ENCODE measurements around the gene C19orf25.

GRCh38 chr19:1466018-1466460, 13.0 kb downstream of the C19orf25 start:
- TF ChIP-seq CTCF (IDR thresholded peaks at IDR 0.05; ENCODE audit: insufficient read depth, low read length) (no peak), POLR2AphosphoS5 (IDR thresholded peaks at IDR 0.05; ENCODE audit: low read depth) (no peak), SPI1 (IDR thresholded peaks at IDR 0.05; ENCODE audit: borderline replicate concordance, low read depth) (no peak), GABPA (IDR thresholded peaks at IDR 0.05; ENCODE audit: low read depth) (no peak)
- TF ChIP-seq, protein P1, sequence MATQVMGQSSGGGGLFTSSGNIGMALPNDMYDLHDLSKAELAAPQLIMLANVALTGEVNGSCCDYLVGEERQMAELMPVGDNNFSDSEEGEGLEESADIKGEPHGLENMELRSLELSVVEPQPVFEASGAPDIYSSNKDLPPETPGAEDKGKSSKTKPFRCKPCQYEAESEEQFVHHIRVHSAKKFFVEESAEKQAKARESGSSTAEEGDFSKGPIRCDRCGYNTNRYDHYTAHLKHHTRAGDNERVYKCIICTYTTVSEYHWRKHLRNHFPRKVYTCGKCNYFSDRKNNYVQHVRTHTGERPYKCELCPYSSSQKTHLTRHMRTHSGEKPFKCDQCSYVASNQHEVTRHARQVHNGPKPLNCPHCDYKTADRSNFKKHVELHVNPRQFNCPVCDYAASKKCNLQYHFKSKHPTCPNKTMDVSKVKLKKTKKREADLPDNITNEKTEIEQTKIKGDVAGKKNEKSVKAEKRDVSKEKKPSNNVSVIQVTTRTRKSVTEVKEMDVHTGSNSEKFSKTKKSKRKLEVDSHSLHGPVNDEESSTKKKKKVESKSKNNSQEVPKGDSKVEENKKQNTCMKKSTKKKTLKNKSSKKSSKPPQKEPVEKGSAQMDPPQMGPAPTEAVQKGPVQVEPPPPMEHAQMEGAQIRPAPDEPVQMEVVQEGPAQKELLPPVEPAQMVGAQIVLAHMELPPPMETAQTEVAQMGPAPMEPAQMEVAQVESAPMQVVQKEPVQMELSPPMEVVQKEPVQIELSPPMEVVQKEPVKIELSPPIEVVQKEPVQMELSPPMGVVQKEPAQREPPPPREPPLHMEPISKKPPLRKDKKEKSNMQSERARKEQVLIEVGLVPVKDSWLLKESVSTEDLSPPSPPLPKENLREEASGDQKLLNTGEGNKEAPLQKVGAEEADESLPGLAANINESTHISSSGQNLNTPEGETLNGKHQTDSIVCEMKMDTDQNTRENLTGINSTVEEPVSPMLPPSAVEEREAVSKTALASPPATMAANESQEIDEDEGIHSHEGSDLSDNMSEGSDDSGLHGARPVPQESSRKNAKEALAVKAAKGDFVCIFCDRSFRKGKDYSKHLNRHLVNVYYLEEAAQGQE (IDR thresholded peaks at IDR 0.05; ENCODE audit: insufficient replicate concordance, low read depth): no peak
